Measurements from ENCODE around the gene TSPAN13.

The TSPAN13 gene

GRCh38 chr7:16776053-16776452 lies 22.5 kb downstream of the TSPAN13 start:
- POLR2A ChIA-PET: interaction anchor here (1.2 kb wide), 1 partner anchor 22 kb away, joined by 3 read pairs; the partner anchor contains the start of gene TSPAN13
- CTCF ChIA-PET: no interaction called here
- no peak for DNase-seq (ENCODE audit: extremely low spot score)
- TF ChIP-seq L3MBTL2 (conservative IDR thresholded peaks at IDR 0.05) (no peak), FOXM1 (IDR thresholded peaks at IDR 0.05; ENCODE audit: borderline replicate concordance) (no peak), CTBP1 (IDR thresholded peaks at IDR 0.05; ENCODE audit: borderline replicate concordance) (no peak), HDGF (IDR thresholded peaks at IDR 0.05; ENCODE audit: borderline replicate concordance) (no peak), SUZ12 (IDR thresholded peaks at IDR 0.05) (no peak), NFRKB (IDR thresholded peaks at IDR 0.05) (no peak), ARNT (IDR thresholded peaks at IDR 0.05) (no peak), FOXA1 (IDR thresholded peaks at IDR 0.05) (no peak), SP1 (IDR thresholded peaks at IDR 0.05) (no peak), PKNOX1 (IDR thresholded peaks at IDR 0.05) (no peak), TARDBP (IDR thresholded peaks at IDR 0.05) (no peak), ZNF384 (IDR thresholded peaks at IDR 0.05) (no peak), FOXK2 (IDR thresholded peaks at IDR 0.05) (no peak), ELF4 (IDR thresholded peaks at IDR 0.05) (no peak), LEF1 (IDR thresholded peaks at IDR 0.05; ENCODE audit: borderline replicate concordance) (no peak), BHLHE40 (IDR thresholded peaks at IDR 0.05; ENCODE audit: borderline replicate concordance) (no peak)

GRCh38 chr7:16778476-16778875 lies 24.9 kb downstream of the TSPAN13 start:
- DNase-seq (ENCODE audit: extremely low spot score): no peak
- CTCF ChIA-PET: no interaction called here
- POLR2A ChIA-PET: no interaction called here
- TF ChIP-seq SP1 (IDR thresholded peaks at IDR 0.05) (no peak), HDGF (IDR thresholded peaks at IDR 0.05; ENCODE audit: borderline replicate concordance) (no peak), SUZ12 (IDR thresholded peaks at IDR 0.05) (no peak), ZNF384 (IDR thresholded peaks at IDR 0.05) (no peak), PKNOX1 (IDR thresholded peaks at IDR 0.05) (no peak), BHLHE40 (IDR thresholded peaks at IDR 0.05; ENCODE audit: borderline replicate concordance) (no peak)

DNA sequence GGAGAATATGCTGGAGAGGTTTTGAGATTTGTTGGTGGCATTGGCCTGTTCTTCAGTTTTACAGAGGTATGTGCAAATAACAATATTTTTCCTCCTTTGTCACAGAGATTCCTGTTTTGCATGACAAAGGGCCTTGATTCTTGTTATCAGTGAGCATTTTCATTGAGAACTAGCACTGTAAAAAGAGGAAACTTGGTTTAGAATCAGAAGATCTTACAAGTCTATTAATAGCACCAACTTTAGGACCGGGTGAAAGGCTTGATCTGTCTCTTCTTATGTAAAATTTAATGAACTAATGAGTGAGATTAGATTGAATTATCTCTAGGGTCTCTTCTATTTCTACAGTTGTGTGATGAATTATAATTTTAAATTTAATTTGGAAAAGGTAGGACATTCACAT lies 25.5 kb downstream of the TSPAN13 start:
- POLR2A ChIA-PET: no interaction called here
- DNase-seq (ENCODE audit: extremely low spot score): no peak
- CTCF ChIA-PET: no interaction called here
- no peak for TF ChIP-seq SP1 (IDR thresholded peaks at IDR 0.05)
- no peak for TF ChIP-seq ELF4 (IDR thresholded peaks at IDR 0.05)
- no peak for TF ChIP-seq NFRKB (IDR thresholded peaks at IDR 0.05)
- TF ChIP-seq PKNOX1 (IDR thresholded peaks at IDR 0.05): no peak
- no peak for TF ChIP-seq SUZ12 (IDR thresholded peaks at IDR 0.05)
- no peak for TF ChIP-seq BHLHE40 (IDR thresholded peaks at IDR 0.05; ENCODE audit: borderline replicate concordance)
- no peak for TF ChIP-seq FOXM1 (IDR thresholded peaks at IDR 0.05; ENCODE audit: borderline replicate concordance)
- no peak for TF ChIP-seq FOXK2 (IDR thresholded peaks at IDR 0.05)
- no peak for TF ChIP-seq ARNT (IDR thresholded peaks at IDR 0.05)

DNA sequence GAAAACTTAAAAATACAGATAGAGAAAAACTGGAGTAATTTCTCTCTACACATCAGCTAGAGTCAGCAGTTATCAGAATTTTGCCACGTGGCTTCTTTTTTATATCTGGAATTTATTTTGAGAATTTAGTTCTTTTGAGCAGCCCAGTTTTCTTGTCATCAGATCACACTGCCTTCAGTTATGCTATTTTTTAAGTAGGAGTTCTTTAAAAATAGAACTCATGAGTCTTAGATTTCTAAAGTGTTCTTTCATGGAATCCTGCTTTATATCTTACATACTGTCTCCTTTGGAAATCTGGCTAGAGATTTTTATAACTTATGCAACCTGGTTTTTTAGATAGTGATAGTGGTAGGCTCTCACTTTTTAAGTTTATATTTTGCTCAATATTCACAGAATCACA lies 27.0 kb downstream of the TSPAN13 start:
- ChIA-PET POLR2A (no interaction called here), CTCF (interaction anchor here (0.9 kb wide), 1 partner anchor 21 kb away, joined by 3 read pairs; no protein-coding TSS in a partner anchor)
- DNase-seq (ENCODE audit: extremely low spot score): no peak
- TF ChIP-seq TARDBP (IDR thresholded peaks at IDR 0.05) (no peak), HDGF (IDR thresholded peaks at IDR 0.05; ENCODE audit: borderline replicate concordance) (no peak), ELF4 (IDR thresholded peaks at IDR 0.05) (no peak), L3MBTL2 (conservative IDR thresholded peaks at IDR 0.05) (no peak), NFRKB (IDR thresholded peaks at IDR 0.05) (no peak), FOXA1 (IDR thresholded peaks at IDR 0.05) (no peak)

DNA sequence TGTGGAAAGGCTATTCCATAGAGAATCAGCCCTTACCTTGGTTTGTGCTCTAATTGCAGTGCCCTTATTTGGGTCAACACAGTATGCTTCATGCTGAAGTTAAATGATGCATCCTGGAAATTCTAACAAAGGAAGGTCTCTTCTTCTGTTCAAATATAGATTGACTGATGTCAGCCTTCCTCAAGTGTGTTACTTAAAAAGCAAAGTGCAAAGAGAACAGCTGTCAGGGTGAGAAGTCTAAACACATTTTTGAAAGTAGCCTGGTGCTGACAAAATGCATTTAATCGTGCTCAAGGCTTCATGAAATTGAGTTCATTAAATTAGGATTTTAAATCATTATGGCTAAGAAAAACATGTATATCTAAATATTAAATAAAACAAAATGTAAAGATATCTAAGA lies 31.8 kb downstream of the TSPAN13 start:
- TF ChIP-seq CTBP1 (IDR thresholded peaks at IDR 0.05; ENCODE audit: borderline replicate concordance) (no peak), HDGF (IDR thresholded peaks at IDR 0.05; ENCODE audit: borderline replicate concordance) (no peak), BHLHE40 (IDR thresholded peaks at IDR 0.05; ENCODE audit: borderline replicate concordance) (no peak), TARDBP (IDR thresholded peaks at IDR 0.05) (no peak), ELF4 (IDR thresholded peaks at IDR 0.05) (no peak), SUZ12 (IDR thresholded peaks at IDR 0.05) (no peak), LEF1 (IDR thresholded peaks at IDR 0.05; ENCODE audit: borderline replicate concordance) (no peak), PKNOX1 (IDR thresholded peaks at IDR 0.05) (no peak), L3MBTL2 (conservative IDR thresholded peaks at IDR 0.05) (no peak), ARNT (IDR thresholded peaks at IDR 0.05) (no peak), SP1 (IDR thresholded peaks at IDR 0.05) (no peak), ZNF384 (IDR thresholded peaks at IDR 0.05) (no peak), FOXA1 (IDR thresholded peaks at IDR 0.05) (no peak), FOXK2 (IDR thresholded peaks at IDR 0.05) (no peak), FOXM1 (IDR thresholded peaks at IDR 0.05; ENCODE audit: borderline replicate concordance) (no peak), NFRKB (IDR thresholded peaks at IDR 0.05) (no peak)
- ChIA-PET CTCF (no interaction called here), POLR2A (no interaction called here)
- no peak for DNase-seq (ENCODE audit: extremely low spot score)

- TF ChIP-seq BHLHE40 (IDR thresholded peaks at IDR 0.05; ENCODE audit: borderline replicate concordance) (no peak), ZNF384 (IDR thresholded peaks at IDR 0.05) (no peak), TARDBP (IDR thresholded peaks at IDR 0.05) (no peak), NFRKB (IDR thresholded peaks at IDR 0.05) (no peak), SP1 (IDR thresholded peaks at IDR 0.05) (no peak), ARNT (IDR thresholded peaks at IDR 0.05) (no peak), FOXM1 (IDR thresholded peaks at IDR 0.05; ENCODE audit: borderline replicate concordance) (no peak), L3MBTL2 (conservative IDR thresholded peaks at IDR 0.05) (no peak), SUZ12 (IDR thresholded peaks at IDR 0.05) (no peak), FOXA1 (IDR thresholded peaks at IDR 0.05) (no peak), PKNOX1 (IDR thresholded peaks at IDR 0.05) (no peak), FOXK2 (IDR thresholded peaks at IDR 0.05) (no peak), HDGF (IDR thresholded peaks at IDR 0.05; ENCODE audit: borderline replicate concordance) (no peak), CTBP1 (IDR thresholded peaks at IDR 0.05; ENCODE audit: borderline replicate concordance) (no peak), LEF1 (IDR thresholded peaks at IDR 0.05; ENCODE audit: borderline replicate concordance) (no peak), ELF4 (IDR thresholded peaks at IDR 0.05) (no peak)
- DNase-seq (ENCODE audit: extremely low spot score): no peak
- CTCF ChIA-PET: no interaction called here
- POLR2A ChIA-PET: no interaction called here
These were observed 32.3 kb downstream of the TSPAN13 start for GRCh38 chr7:16785846-16786245.
